Keratinocyte (primary cell): ENCODE results near the gene DHX34. TPM values are rescaled to one million over a fixed set of nuclear protein-coding genes. Genes with fewer than 3 reads are reported as not detected.

Source experiments
- DNase-seq: peaks from one replicate; pipeline ENCODE4 v3.0.0-alpha.2; 2011; ENCODE audit warnings: low read depth, missing footprints, low spot score
- FAIRE-seq: peaks from 2 replicates; lab custom pipeline; 2011; peaks lifted over from hg19 to GRCh38; lab: Jason Lieb, UNC
- H2AFZ ChIP-seq: 2 replicates; pipeline ENCODE4 v1.6.0; 2012; ENCODE audit warnings: low read length, control low read depth, inconsistent platforms; ENCODE audit not compliant: control insufficient read depth
- H3K27ac ChIP-seq: 2 replicates; pipeline ENCODE4 v1.5.1; 2011; ENCODE audit warnings: low read length; ENCODE audit not compliant: control insufficient read depth, insufficient read depth
- H3K27me3 ChIP-seq: 3 replicates; pipeline ENCODE4 v1.6.0; 2011; ENCODE audit warnings: low read length; ENCODE audit not compliant: control insufficient read depth, insufficient read depth; ENCODE audit errors: extremely low read depth
- H3K36me3 ChIP-seq, 2 experiments: 2 replicates in 1 of 2; 3 replicates in 1 of 2; pipeline ENCODE4 v1.5.1; 2011; ENCODE audit warnings: low read length in 2 of 2, mild to moderate bottlenecking in 1 of 2; ENCODE audit not compliant: control insufficient read depth in 2 of 2, insufficient read depth in 2 of 2; ENCODE audit errors: extremely low read depth in 1 of 2
- H3K4me1 ChIP-seq: 3 replicates; pipeline ENCODE4 v1.5.1; 2011; ENCODE audit warnings: low read length; ENCODE audit not compliant: control insufficient read depth, insufficient read depth; ENCODE audit errors: extremely low read depth
- H3K4me2 ChIP-seq: 3 replicates; pipeline ENCODE4 v1.6.0; 2011; ENCODE audit warnings: low read depth, low read length; ENCODE audit not compliant: control insufficient read depth, insufficient read depth; ENCODE audit errors: extremely low read depth
- H3K4me3 ChIP-seq, 3 experiments: fragments of 200-600 bp in 1 of 3; sonication (generic) in 1 of 3; 2 replicates in 2 of 3; 3 replicates in 1 of 3; pipeline ENCODE4 v1.5.1; 2011 to 2016; ENCODE audit warnings: low read length in 3 of 3, mild to moderate bottlenecking in 3 of 3, control low read depth in 2 of 3, inconsistent platforms in 1 of 3, low read depth in 1 of 3, mixed read lengths in 1 of 3, mixed run types in 1 of 3, moderate library complexity in 1 of 3; ENCODE audit not compliant: control insufficient read depth in 2 of 3, insufficient read depth in 2 of 3; ENCODE audit errors: extremely low read depth in 1 of 3
- H3K79me2 ChIP-seq: 2 replicates; pipeline ENCODE4 v1.6.0; 2012; ENCODE audit warnings: low read length; ENCODE audit not compliant: control insufficient read depth, insufficient read depth
- H3K9ac ChIP-seq: 3 replicates; pipeline ENCODE4 v1.6.0; 2011; ENCODE audit warnings: low read length; ENCODE audit not compliant: control insufficient read depth, insufficient read depth; ENCODE audit errors: extremely low read depth
- H3K9me1 ChIP-seq: 3 replicates; pipeline ENCODE4 v1.6.0; 2011; ENCODE audit warnings: low read length; ENCODE audit not compliant: control insufficient read depth, insufficient read depth; ENCODE audit errors: extremely low read depth
- H3K9me3 ChIP-seq: 2 replicates; pipeline ENCODE4 v1.5.1; 2012; ENCODE audit warnings: low read depth, low read length; ENCODE audit not compliant: control insufficient read depth
- H4K20me1 ChIP-seq: 3 replicates; pipeline ENCODE4 v1.6.0; 2011; ENCODE audit warnings: low read length; ENCODE audit not compliant: control insufficient read depth, insufficient read depth; ENCODE audit errors: extremely low read depth
- CTCF ChIP-seq, 3 experiments: IDR thresholded peaks in 1 of 3; conservative IDR thresholded peaks in 1 of 3; optimal IDR thresholded peaks in 1 of 3; 2 replicates in 2 of 3; 3 replicates in 1 of 3; pipeline versions ENCODE3 to v1.5.1; 2011; ENCODE audit warnings: low read length in 3 of 3, mild to moderate bottlenecking in 3 of 3, moderate library complexity in 2 of 3, control low read depth in 1 of 3, inconsistent platforms in 1 of 3; ENCODE audit not compliant: insufficient read depth in 2 of 3; ENCODE audit errors: extremely low read depth in 1 of 3
- EZH2 ChIP-seq: IDR thresholded peaks from one replicate; pipeline ENCODE4 v1.6.1; 2012; ENCODE audit warnings: inconsistent platforms, mild to moderate bottlenecking, low read length, moderate library complexity
- dilution Hi-C: fragments of 300-500 bp; cut with MboI; formaldehyde crosslinking; loops from one replicate; pipeline ENCODE4 v1.7.0; 2020; ENCODE audit warnings: low sequenced_read_pairs; ENCODE audit not compliant: extremely low pct_ligation_motif_present
- polyA plus RNA-seq, 5 experiments: library from polyadenylated mRNA; depleted of rRNA in 3 of 5; stranded (reverse) in 3 of 5; stranded (forward) in 1 of 5; unstranded in 1 of 5; fragments of >200 nt; gene quantifications; 1 replicate in 1 of 5; 2 replicates in 3 of 5; 3 replicates in 1 of 5; pipeline versions ENCODE4 v1.2.1 to v1.2.3, GENCODE V29; 2011 to 2012; ENCODE audit warnings: missing spikeins in 2 of 5, low read depth in 1 of 5, low replicate concordance in 1 of 5

The DHX34 gene
- polyA plus RNA-seq, 1 donor (not counting 4 experiments of a cell fraction or from before 2014, with no cell fraction given) = 6.4 TPM

DNA sequence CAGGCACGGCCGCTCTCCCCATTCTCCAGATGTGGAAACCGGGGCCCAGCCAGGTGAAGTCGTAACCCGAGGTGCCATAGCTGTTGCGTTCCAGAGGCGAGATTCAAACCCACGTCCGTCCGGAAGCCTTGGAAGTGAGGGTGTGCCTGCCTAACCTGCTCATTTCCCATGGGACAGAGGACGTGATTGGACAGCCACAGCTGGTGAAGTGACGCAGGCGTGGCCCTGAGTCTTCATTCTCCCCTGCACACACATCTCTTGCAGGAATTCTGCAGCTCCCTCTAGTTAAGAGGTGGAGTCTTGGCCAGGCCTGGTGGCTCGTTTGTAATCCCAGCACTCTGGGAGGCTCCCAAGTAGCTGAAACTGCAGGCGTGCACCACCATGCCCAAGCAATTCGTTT, 53.4 kb downstream of the DHX34 start:
- Histone ChIP-seq H3K27ac (no peak overlapping the region), H3K4me3 (no peak overlapping the region), H3K9me3 (no peaks in the 10 kb centered on the region), H4K20me1 (peaks cover 5% of the 10 kb centered on the region), H3K9ac (no peak overlapping the region), H3K27me3 (peaks cover 18% of the 10 kb centered on the region), H3K4me2 (no peak overlapping the region), H3K9me1 (no peaks in the 10 kb centered on the region), H3K36me3 (no peaks in the 10 kb centered on the region), H3K79me2 (no peaks in the 10 kb centered on the region), H2AFZ (no peak overlapping the region), H3K4me1 (no peaks in the 10 kb centered on the region)
- TF ChIP-seq EZH2 (no peak), CTCF (optimal IDR thresholded peaks at IDR 0.05 in 1 of 3, IDR thresholded peaks at IDR 0.05 in 1 of 3, conservative IDR thresholded peaks at IDR 0.05 in 1 of 3; ENCODE audit: extremely low read depth in 1 of 3, insufficient read depth in 2 of 3, low read length in 3 of 3) (no peak)
- dilution Hi-C loops = no loop called here
- FAIRE-seq (no peak), DNase-seq (no peak)

DNA sequence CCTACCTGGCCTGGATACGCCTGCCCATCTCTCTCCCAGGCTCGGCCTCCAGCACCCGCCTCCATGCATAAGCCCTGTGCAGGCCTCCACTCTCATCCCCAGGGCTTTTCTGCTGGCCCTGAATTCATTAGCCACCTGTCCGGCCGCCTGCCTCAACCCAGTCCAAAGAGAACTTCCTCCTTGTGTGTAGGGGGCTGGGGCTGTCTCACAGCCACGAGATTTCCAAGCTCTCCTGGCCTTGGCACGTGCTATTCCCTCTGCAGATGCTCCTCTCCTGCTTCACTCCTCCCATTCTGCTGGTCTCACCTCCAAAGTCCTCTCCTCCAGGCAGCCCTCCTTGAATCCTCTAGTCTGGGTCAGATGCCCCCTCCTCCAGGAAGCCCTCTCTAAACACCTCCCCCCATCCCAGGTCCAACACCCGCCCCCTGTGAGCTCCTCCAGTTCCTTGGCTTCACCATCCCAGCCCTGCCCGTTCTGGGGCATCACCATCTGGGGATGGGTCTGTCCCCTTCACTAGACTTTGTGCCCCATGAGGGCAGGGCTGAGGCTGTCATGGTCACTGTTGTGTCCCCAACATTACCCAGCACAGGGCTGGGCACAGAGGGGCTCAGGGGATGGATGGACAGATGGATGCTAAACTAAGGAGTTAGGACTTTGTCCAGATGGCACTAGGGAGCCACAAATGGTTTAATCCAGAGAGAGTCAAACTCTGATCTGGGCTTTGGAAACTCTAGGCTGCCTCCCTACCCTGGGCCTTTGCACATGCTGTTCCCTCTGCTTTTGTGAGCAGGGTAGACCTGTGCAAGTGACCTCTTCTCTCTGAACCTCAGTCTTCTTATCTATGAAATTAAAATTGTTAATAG, 55.5 kb downstream of the DHX34 start:
- Histone ChIP-seq H3K4me1 (no peaks in the 10 kb centered on the region), H3K27ac (no peak overlapping the region), H3K9me1 (no peaks in the 10 kb centered on the region), H3K36me3 (no peaks in the 10 kb centered on the region), H3K4me2 (no peak overlapping the region), H3K27me3 (peaks cover 21% of the 10 kb centered on the region), H2AFZ (no peak overlapping the region), H3K79me2 (no peaks in the 10 kb centered on the region), H4K20me1 (peaks cover 5% of the 10 kb centered on the region), H3K9ac (no peak overlapping the region), H3K4me3 (no peak overlapping the region), H3K9me3 (no peaks in the 10 kb centered on the region)
- TF ChIP-seq CTCF (optimal IDR thresholded peaks at IDR 0.05 in 1 of 3, IDR thresholded peaks at IDR 0.05 in 1 of 3, conservative IDR thresholded peaks at IDR 0.05 in 1 of 3; ENCODE audit: extremely low read depth in 1 of 3, insufficient read depth in 2 of 3, low read length in 3 of 3) (no peak), EZH2 (no peak)
- no peak for FAIRE-seq
- dilution Hi-C loops = no loop called here
- no peak for DNase-seq
